Mesendoderm (in vitro differentiated cells): ENCODE data around the gene NCF4.

ENCODE experiments used
- DNase-seq: peaks from one replicate; pipeline ENCODE4 v3.0.0; 2013
- H2AK5ac ChIP-seq: 2 replicates; pipeline ENCODE4 v1.6.1; 2013; ENCODE audit warnings: low read length, inconsistent platforms
- H2BK120ac ChIP-seq: 2 replicates; pipeline ENCODE4 v1.6.1; 2013; ENCODE audit warnings: low read depth, mild to moderate bottlenecking, low read length, moderate library complexity, mixed read lengths
- H2BK15ac ChIP-seq: replicated peaks from 2 replicates; pipeline ENCODE4 v1.6.1; 2013; ENCODE audit warnings: low read depth, mild to moderate bottlenecking, moderate library complexity
- H2BK5ac ChIP-seq: 2 replicates; pipeline ENCODE4 v1.6.1; 2013; ENCODE audit warnings: low read length, inconsistent platforms
- H3K18ac ChIP-seq: 2 replicates; pipeline ENCODE4 v1.6.1; 2013; ENCODE audit warnings: mild to moderate bottlenecking, low read length, mixed read lengths
- H3K23ac ChIP-seq: one replicate; pipeline ENCODE4 v1.6.1; 2013; ENCODE audit warnings: low read length
- H3K27ac ChIP-seq: 2 replicates; pipeline ENCODE4 v1.5.1; 2013; ENCODE audit warnings: low read depth, mild to moderate bottlenecking, inconsistent platforms, low read length, moderate library complexity
- H3K27me3 ChIP-seq: 2 replicates; pipeline ENCODE4 v1.6.1; 2013; ENCODE audit warnings: low read length, control low read depth, mild to moderate bottlenecking, inconsistent platforms; ENCODE audit not compliant: insufficient read depth, poor library complexity
- H3K36me3 ChIP-seq: 2 replicates; pipeline ENCODE4 v1.6.1; 2013; ENCODE audit warnings: low read length, inconsistent platforms; ENCODE audit not compliant: control insufficient read depth, insufficient read depth
- H3K4ac ChIP-seq: one replicate; pipeline ENCODE4 v1.6.1; 2013; ENCODE audit warnings: low read depth, mild to moderate bottlenecking, low read length, moderate library complexity
- H3K4me1 ChIP-seq: 2 replicates; pipeline ENCODE4 v1.6.1; 2013; ENCODE audit warnings: low read depth, low read length, inconsistent platforms; ENCODE audit not compliant: control insufficient read depth
- H3K4me2 ChIP-seq: 2 replicates; pipeline ENCODE4 v1.6.1; 2013; ENCODE audit warnings: low read length
- H3K4me3 ChIP-seq: 2 replicates; pipeline ENCODE4 v1.5.1; 2013; ENCODE audit warnings: mild to moderate bottlenecking, low read length
- H3K56ac ChIP-seq: one replicate; pipeline ENCODE4 v1.6.1; 2013; ENCODE audit warnings: low read length
- H3K79me1 ChIP-seq: 2 replicates; pipeline ENCODE4 v1.6.1; 2013; ENCODE audit warnings: low read length, inconsistent platforms
- H3K79me2 ChIP-seq: 2 replicates; pipeline ENCODE4 v1.6.1; 2013; ENCODE audit warnings: mild to moderate bottlenecking, low read length; ENCODE audit not compliant: control insufficient read depth, insufficient read depth
- H3K9ac ChIP-seq: 2 replicates; pipeline ENCODE4 v1.6.1; 2013; ENCODE audit warnings: low read length, inconsistent platforms
- H4K5ac ChIP-seq: one replicate; pipeline ENCODE4 v1.6.1; 2013; ENCODE audit warnings: low read length
- H4K8ac ChIP-seq: one replicate; pipeline ENCODE4 v1.6.1; 2013; ENCODE audit warnings: low read depth, mild to moderate bottlenecking, control low read depth, low read length, moderate library complexity
- WGBS: extraction: QIAGEN DNeasy Blood & Tissue Kit; methylation state at CpG from one replicate; pipeline ENCODE4 v1.1.7; 2013; ENCODE audit warnings: low lambda C conversion rate, missing lambda C conversion rate; ENCODE audit not compliant: insufficient coverage; ENCODE audit errors: extremely low coverage; 5-methylcytosine and 5-hydroxymethylcytosine counted together

NCF4 gene

DNA sequence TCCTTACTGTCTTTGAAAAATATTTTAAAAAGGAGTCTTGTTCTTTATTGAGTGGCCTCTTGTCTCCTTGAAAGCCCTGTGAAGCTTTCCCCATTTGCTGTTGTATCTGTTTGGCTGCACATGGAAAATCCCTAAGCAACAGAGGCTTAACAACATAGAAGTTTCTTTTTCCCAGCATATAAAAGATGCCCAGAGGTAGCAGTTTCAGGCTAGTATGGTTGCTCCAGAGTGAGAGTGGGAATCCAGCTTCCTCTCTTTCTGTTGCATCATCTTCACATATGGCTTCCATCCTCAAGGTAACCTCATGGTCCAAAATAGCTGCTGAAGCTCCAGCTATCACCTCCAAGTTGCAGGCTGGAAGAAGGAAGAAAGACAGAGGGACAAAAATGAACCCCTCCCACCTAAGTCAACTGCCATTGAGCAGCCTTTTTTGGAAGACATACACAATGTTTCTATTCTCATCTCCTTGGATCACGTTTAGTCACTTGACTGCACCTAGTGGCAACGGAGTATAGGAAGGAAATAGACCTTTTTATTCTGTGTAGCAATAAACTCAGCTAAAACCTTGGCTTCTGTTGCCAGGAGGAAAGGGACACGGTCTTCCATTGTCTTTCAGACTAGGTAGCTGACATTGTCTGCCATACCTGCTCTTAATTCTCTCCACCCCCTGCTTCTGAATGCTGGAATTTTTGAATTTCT, 57.9 kb downstream of the NCF4 start:
- Histone ChIP-seq H3K23ac (no peak overlapping the region), H4K8ac (no peak overlapping the region), H3K27ac (no peak overlapping the region), H2AK5ac (no peak overlapping the region), H3K4me1 (no peaks in the 10 kb centered on the region), H3K4me2 (no peak overlapping the region), H3K36me3 (no peaks in the 10 kb centered on the region), H2BK15ac (no peak overlapping the region), H3K79me1 (no peaks in the 10 kb centered on the region), H3K18ac (no peak overlapping the region), H2BK5ac (no peak overlapping the region), H3K27me3 (no peaks in the 10 kb centered on the region), H3K79me2 (no peaks in the 10 kb centered on the region), H2BK120ac (no peak overlapping the region), H4K5ac (no peak overlapping the region), H3K56ac (no peak overlapping the region), H3K9ac (no peak overlapping the region), H3K4me3 (no peak overlapping the region), H3K4ac (no peak overlapping the region)
- no peak for DNase-seq
- no CpG with 5 or more reads among the region's 3 CpGs for WGBS

DNA sequence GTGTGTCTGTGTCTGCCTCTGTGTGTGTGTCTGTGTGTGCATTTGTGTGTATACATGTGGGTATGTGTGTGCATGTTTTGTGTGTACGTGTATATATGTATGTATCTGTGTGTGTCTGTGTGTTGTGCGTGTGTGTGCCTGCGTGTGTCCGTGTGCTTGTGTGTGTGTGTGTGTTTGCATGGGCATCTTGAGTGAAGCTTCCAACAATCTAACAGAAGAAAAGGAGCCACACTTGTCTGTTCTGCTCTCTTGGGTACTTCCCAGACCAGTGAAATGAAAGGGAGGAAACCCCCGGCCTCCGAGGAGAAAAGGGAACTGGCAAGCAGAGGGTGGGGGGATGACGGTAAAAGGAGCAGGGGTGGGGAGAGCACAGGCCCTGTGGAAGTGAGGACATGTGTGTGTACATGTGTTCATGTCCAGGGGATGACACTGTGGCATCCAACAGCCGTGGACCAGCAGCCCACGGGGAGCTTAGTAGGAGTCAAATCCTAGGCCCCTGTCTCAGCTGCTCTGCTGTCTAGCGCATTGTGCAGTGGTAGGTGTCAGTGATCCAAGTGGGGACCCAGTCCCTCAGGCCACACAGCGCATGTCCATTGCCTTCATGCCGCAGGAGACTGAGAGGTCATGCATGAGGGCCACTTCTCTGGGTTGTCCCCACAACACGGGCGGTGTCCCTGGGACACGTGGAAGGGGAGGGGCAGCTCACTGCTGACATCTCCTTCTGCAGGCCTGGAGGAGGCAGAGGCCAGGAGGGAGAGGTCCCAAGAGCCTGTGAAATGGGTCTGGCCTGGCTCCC, 60.7 kb downstream of the NCF4 start:
- no peak overlapping the region for H2BK5ac ChIP-seq
- no peak overlapping the region for H3K9ac ChIP-seq
- H4K5ac ChIP-seq, result no peak overlapping the region
- H3K56ac ChIP-seq, result no peak overlapping the region
- no peak overlapping the region for H2BK15ac ChIP-seq
- no peak overlapping the region for H3K23ac ChIP-seq
- H2AK5ac ChIP-seq, result no peak overlapping the region
- no peaks in the 10 kb centered on the region for H3K79me2 ChIP-seq
- no peaks in the 10 kb centered on the region for H3K36me3 ChIP-seq
- no peaks in the 10 kb centered on the region for H3K27me3 ChIP-seq
- no peaks in the 10 kb centered on the region for H3K79me1 ChIP-seq
- DNase-seq, result no peak
- no peak overlapping the region for H3K4me3 ChIP-seq
- H3K4ac ChIP-seq, result no peak overlapping the region
- H3K4me2 ChIP-seq, result no peak overlapping the region
- WGBS, result no CpG with 5 or more reads among the region's 15 CpGs
- H3K18ac ChIP-seq, result no peak overlapping the region
- H3K4me1 ChIP-seq, result no peaks in the 10 kb centered on the region
- H4K8ac ChIP-seq, result no peak overlapping the region
- no peak overlapping the region for H2BK120ac ChIP-seq
- no peak overlapping the region for H3K27ac ChIP-seq

DNA sequence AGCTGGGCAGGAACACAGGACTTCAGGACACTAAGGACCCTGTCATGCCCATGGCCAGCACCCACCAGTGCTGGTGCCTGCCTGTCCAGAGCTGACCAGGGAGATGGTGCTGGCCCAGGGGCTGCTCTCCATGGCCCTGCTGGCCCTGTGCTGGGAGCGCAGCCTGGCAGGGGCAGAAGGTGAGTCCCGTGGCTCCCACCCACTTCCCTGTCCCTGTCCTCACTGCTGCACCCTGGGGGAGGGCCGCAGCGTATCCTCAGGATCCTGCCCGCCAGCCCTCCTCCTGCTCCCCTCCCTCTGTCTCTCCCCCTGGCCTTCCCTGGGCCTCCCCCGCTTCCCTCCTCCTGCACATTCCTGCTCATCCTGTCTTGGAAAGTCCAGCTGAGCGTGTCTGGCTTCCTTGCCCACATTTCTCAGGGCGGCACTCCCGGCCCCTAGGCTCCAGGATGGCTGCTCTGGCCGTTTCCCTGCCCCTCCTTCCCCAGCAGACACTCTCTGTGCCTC, 61.4 kb downstream of the NCF4 start:
- Histone ChIP-seq H2BK15ac (no peak overlapping the region), H3K36me3 (no peaks in the 10 kb centered on the region), H2BK120ac (no peak overlapping the region), H3K56ac (no peak overlapping the region), H4K5ac (no peak overlapping the region), H3K27ac (no peak overlapping the region), H3K4me3 (no peak overlapping the region), H3K4me2 (no peak overlapping the region), H3K9ac (no peak overlapping the region), H2AK5ac (no peak overlapping the region), H3K27me3 (no peaks in the 10 kb centered on the region), H3K4me1 (no peaks in the 10 kb centered on the region), H3K79me2 (no peaks in the 10 kb centered on the region), H3K4ac (no peak overlapping the region), H3K18ac (no peak overlapping the region), H3K23ac (no peak overlapping the region), H3K79me1 (no peaks in the 10 kb centered on the region), H2BK5ac (no peak overlapping the region), H4K8ac (no peak overlapping the region)
- no CpG with 5 or more reads among the region's 10 CpGs for WGBS
- DNase-seq, result peak; percentile 54

DNA sequence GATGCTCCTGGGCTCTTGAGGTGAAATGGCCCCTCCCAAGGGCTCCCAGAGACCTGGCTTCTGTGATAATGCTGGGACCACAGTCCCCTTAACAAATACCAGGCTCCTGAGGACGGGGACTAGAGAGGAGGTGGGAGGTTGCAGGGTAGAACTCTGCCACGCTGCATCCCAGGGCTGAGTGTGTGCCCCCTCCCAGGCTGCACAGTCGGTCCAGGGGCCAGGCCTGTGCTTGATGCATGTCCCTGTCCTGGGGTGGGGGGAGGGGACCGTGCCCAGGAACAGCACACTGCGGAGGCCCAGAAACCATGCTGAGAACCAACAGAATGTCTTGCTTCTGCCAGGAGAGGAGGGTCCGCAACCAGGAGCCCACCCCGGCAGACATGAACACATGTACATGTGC, 61.9 kb downstream of the NCF4 start:
- Histone ChIP-seq H3K4ac (no peak overlapping the region), H3K27me3 (no peaks in the 10 kb centered on the region), H3K79me2 (no peaks in the 10 kb centered on the region), H2BK15ac (no peak overlapping the region), H3K4me3 (no peak overlapping the region), H3K4me1 (no peaks in the 10 kb centered on the region), H3K23ac (no peak overlapping the region), H4K8ac (no peak overlapping the region), H3K9ac (no peak overlapping the region), H2BK5ac (no peak overlapping the region), H4K5ac (no peak overlapping the region), H3K36me3 (no peaks in the 10 kb centered on the region), H2AK5ac (no peak overlapping the region), H3K4me2 (no peak overlapping the region), H3K79me1 (no peaks in the 10 kb centered on the region), H3K56ac (no peak overlapping the region), H2BK120ac (no peak overlapping the region), H3K18ac (no peak overlapping the region), H3K27ac (no peak overlapping the region)
- no peak for DNase-seq
- no CpG with 5 or more reads among the region's 7 CpGs for WGBS

DNA sequence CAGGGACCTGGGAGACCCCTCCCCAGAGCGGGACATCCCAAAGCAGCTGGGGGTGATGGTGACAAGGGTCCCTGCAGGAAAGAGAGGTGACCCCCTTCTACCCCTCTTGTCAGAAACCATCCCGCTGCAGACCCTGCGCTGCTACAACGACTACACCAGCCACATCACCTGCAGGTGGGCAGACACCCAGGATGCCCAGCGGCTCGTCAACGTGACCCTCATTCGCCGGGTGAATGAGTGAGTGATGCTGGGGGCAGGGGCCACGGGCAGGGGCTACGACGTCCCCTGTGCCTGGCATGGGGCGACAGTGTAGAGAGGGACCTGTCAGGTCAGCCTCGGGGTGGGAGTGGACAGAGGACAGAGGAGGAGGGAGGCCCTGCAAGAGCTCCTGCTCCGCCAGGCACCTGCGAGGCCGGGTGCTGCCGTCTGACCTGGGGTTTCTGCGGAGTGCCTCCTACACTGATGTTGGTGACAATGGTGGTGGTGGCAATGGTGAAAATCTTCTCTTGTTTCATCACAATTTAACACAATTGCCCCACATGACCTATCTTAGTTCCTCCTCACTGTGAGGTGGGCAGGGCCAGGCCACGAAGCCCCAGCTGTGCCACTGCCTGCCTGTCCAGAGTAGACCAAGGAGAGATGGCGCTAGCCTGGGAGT, 62.5 kb downstream of the NCF4 start:
- no peaks in the 10 kb centered on the region for H3K36me3 ChIP-seq
- no peak for DNase-seq
- H3K27ac ChIP-seq, result no peak overlapping the region
- no peak overlapping the region for H3K4me2 ChIP-seq
- H2BK5ac ChIP-seq, result no peak overlapping the region
- WGBS, result no CpG with 5 or more reads among the region's 21 CpGs
- H3K79me2 ChIP-seq, result no peaks in the 10 kb centered on the region
- no peak overlapping the region for H3K4ac ChIP-seq
- no peak overlapping the region for H4K8ac ChIP-seq
- no peak overlapping the region for H2BK15ac ChIP-seq
- H3K18ac ChIP-seq, result no peak overlapping the region
- H2AK5ac ChIP-seq, result no peak overlapping the region
- no peak overlapping the region for H2BK120ac ChIP-seq
- H3K4me1 ChIP-seq, result no peaks in the 10 kb centered on the region
- H3K27me3 ChIP-seq, result no peaks in the 10 kb centered on the region
- no peak overlapping the region for H3K56ac ChIP-seq
- no peak overlapping the region for H4K5ac ChIP-seq
- H3K9ac ChIP-seq, result no peak overlapping the region
- no peak overlapping the region for H3K4me3 ChIP-seq
- H3K79me1 ChIP-seq, result no peaks in the 10 kb centered on the region
- no peak overlapping the region for H3K23ac ChIP-seq
